SH-SY5Y (cell line): ENCODE measurements around the gene ZNF280A.

Experiments used
- GATA2 ChIP-seq: IDR thresholded peaks from 2 replicates; pipeline ENCODE4 v1.6.1; 2011; ENCODE audit warnings: mild to moderate bottlenecking, low read depth, low read length
- GATA3 ChIP-seq: IDR thresholded peaks from 2 replicates; pipeline ENCODE4 v1.6.1; 2011; ENCODE audit warnings: low read depth, mild to moderate bottlenecking, low read length, moderate library complexity

DNA sequence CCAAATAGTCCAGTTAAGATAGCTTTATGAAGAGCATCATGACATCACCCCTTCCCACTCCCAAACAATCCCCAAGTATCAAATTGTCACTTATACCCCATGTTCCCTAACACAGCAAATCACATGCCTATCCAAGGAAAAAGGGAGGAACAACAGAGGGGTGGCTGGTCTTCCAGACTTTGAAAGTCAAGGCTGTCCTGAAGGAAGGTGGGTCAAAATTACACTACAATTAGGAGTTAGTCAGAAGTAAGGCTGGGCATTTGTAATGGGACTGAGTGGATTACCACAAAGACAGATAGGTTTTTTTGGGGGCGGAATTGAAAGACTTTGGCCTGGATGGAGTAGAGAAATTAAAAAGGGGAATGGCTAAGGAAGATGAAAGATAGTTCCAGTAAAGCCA lies 33.1 kb upstream of the ZNF280A start:
- TF ChIP-seq GATA2 = no peak
- no peak for TF ChIP-seq GATA3
